Stimulated activated CD4-positive, alpha-beta T cell treated with anti-CD3 and anti-CD28 coated beads, Interleukin-1b, Interleukin-23, amount 100 ng/mL, for 24 hours (primary cell): ENCODE measurements around the gene EME1.

Source experiments
- DNase-seq, 4 experiments: peaks; one replicate each; pipeline ENCODE4 v3.0.0-alpha.2; 2020; ENCODE audit warnings: low read depth in 4 of 4, low spot score in 1 of 4

The EME1 gene

DNA sequence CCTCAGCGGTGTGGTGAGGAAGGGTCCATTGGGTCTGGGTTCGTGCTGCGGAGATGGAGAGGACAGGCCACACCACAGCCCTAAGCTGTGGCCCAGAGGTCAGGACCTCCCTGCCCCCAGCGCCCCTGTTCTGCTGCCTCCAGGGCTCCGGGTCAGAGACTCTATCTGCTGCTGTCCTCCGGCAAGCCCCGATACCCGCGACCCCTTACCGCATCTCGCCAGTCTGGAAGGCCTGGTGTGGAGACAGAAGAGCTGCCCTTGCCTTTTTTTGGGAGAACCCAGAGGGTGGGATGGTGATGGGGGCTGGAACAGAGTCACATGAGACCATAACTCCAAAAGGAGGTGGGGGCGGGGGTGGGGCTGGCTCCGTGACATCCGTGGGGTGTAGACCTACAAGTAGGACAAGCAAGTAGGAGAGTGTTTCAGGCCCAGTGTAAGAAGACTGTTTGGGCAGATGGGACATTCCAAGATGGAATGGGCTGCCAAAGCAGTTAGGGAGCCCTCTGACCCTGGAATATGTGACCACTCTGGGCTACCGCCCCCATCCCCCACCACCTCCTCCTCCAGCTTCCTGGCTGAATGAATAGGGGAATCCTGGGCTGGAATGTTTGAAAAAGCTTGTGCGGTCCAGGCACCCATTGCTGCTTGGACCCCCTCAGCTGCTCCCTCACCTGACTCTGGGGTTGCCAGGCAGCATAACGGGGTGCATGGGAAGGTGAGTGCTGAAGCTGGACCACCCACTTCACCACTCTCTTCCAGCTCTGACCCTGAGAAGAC lies 25.7 kb upstream of the EME1 start:
- DNase-seq, result no peak

- no peak for DNase-seq
Observed at GRCh38 chr17:50347894-50348291, 25.1 kb upstream of the EME1 start.

- no peak for DNase-seq
Observed at GRCh38 chr17:50348522-50349242, 24.3 kb upstream of the EME1 start.

DNA sequence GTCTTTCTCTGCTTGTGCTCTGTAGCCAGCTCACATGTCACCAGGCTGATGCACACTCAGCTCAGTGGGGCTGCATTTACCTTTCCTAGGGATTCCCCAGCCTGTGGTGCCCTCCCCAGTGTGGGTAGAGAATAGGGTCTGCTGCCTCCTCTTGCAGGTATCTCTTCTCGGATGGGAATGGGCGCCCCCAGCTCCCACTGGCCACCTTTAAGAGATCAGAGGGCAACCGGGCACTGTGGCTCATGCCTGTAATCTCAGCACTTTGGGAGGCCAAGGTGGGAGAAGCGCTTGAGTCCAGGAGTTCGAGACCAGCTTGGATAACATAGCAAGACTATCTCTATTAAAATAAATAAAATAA lies 23.8 kb upstream of the EME1 start:
- no peak for DNase-seq

DNA sequence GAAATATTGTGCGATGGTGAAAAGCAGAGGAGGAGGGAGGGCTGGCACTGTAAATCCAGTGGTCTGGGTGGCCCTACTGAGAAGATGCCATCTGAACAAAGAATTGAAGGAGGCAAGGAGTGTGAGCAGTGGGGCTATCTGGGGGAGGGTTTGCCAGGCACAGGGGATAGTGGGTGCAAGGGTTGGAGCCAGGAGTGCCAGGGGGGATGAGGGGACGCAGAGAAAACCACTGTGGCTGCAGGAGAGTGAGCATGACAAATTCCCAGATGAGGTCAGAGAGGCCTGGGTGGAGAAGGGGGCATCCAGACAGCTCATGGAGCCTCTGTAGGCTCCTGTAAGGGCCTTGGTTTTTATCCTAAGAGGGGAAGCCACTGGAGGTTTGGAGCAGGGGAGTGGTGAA lies 22.3 kb upstream of the EME1 start:
- no peak for DNase-seq

GRCh38 chr17:50352072-50352692 lies 20.8 kb upstream of the EME1 start:
- no peak for DNase-seq

DNA sequence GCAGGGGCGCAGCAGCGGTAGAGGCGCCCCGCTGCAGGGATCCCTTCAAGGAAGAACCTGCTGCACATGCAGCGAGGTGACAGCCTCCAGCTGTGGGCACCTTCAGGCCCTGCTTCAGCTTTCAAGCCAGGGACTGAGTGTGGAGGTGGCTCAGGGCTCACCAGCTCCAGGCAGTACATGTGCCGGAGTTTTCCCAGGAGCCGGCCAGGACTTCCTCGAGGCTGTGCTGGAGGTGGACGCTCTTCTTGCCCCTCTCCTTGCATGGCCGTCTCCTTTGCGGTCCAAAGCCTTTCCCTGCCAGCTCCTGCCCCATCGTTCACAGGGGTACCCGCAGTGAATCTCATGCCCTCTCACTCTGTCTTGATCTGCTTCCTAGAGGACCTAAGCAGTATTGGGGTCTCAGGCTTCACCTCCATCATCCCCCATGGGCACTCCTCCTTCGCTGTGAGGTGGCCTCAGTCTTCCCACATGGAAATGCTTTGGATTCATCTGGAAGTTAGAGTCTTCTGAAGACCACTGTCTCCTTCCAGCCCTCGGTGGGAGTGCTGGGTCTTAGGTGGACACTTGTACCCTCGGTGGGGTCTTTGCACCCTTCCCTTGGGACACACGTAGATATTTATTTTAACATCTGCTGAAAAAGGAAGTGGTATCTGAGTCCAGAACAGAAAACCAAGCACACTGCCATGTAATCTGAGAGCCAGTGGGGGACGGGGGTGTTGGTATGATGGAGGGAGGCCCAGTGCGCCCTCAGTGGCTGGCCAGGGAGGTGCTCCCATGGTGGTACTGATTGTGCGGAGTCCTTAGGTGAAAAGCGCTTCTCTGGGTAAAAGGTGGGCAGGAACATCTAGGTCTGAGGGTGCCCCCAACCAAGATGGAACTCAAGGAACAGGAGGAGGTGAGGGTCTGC lies 20.1 kb upstream of the EME1 start:
- DNase-seq, result no peak

GRCh38 chr17:50353600-50354195 lies 19.3 kb upstream of the EME1 start:
- no peak for DNase-seq

GRCh38 chr17:50354198-50354597 lies 18.8 kb upstream of the EME1 start:
- no peak for DNase-seq

DNA sequence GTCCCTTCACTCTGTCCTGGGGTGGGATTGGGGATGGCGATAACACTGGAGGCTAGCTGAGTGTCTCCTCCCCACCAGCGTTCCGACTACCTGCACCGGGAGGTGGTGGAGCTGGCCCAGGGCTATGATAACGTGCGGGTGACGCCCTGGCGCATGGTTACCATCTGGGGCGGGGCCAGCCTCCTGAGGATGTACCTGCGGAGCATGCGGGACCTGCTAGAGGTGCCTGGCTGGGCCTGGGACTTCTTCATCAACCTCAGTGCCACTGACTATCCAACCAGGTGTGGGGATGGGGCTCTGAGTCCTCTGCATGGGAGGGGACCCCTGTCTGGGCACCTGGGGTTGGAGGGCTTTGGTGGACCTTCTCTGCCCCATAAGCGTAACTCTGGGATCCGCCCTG lies 18.3 kb upstream of the EME1 start:
- DNase-seq, result no peak

DNA sequence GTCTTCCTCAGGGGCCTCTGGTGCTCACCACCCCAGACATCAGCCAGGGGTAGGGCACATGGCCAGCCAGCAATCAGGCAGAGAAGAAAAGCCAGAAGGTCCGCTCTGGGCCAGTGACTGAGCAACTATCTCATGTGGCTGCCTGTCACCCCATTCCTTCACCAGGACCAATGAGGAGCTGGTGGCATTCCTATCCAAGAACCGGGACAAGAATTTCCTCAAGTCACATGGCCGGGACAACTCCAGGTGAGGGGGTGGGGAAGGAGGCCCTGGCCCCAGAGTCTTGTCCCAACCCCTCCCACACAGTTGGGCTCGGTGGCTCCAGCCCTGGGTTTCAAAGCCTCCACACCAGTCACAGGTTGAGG lies 17.7 kb upstream of the EME1 start:
- no peak for DNase-seq

- DNase-seq, result no peak
Observed at GRCh38 chr17:50355701-50356341, 17.2 kb upstream of the EME1 start.

DNA sequence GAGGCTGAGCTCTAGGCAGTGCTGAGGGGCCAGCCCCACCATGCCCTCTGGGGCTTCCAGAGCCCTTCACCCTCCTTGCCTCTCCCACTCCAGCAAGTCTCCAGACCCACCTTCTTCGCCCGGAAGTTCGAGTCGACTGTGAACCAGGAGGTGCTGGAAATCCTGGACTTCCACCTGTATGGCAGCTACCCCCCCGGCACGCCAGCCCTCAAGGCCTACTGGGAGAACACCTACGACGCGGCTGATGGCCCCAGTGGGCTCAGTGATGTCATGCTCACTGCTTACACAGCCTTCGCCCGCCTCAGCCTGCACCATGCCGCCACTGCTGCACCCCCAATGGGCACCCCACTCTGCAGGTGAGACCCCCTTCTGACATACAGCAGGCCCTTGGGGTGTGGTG lies 16.6 kb upstream of the EME1 start:
- no peak for DNase-seq

DNA sequence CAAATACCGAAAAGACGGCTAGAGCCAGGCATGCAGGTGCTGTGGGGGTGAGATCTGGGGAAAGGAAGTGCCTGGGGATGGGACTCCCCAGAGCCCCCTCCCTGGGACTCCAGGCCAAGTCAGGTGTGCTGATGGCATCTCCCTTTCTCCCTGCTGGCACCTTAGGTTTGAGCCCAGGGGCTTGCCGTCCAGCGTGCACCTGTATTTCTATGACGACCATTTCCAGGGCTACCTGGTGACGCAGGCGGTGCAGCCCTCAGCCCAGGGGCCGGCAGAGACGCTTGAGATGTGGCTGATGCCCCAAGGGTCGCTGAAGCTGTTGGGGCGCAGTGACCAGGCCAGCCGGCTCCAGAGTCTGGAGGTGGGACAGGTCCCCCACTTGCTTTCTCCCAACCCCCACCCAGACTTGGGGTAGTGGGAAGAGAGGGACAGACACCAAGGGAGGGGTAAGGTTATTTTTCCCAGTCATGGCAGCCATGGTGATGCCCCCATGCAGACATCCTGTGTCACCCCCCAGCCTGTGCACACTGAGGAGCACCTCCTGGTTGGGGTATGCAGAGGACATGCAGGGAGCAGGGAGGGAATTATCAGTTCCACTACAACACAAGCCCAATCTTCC lies 16.0 kb upstream of the EME1 start:
- DNase-seq, result no peak

DNA sequence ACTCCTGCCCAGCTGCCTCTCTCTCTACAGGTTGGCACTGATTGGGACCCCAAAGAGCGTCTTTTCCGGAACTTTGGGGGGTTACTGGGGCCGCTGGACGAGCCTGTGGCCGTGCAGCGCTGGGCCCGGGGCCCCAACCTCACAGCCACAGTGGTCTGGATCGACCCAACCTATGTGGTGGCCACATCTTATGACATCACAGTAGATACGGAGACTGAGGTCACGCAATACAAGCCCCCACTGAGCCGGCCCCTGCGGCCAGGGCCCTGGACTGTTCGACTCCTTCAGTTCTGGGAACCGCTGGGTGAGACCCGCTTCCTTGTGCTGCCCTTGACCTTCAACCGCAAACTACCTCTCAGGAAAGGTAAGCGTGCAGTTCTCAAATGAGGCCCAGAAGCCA lies 14.9 kb upstream of the EME1 start:
- DNase-seq, result no peak

- DNase-seq, result no peak
Observed at GRCh38 chr17:50359005-50359699, 13.9 kb upstream of the EME1 start.

DNA sequence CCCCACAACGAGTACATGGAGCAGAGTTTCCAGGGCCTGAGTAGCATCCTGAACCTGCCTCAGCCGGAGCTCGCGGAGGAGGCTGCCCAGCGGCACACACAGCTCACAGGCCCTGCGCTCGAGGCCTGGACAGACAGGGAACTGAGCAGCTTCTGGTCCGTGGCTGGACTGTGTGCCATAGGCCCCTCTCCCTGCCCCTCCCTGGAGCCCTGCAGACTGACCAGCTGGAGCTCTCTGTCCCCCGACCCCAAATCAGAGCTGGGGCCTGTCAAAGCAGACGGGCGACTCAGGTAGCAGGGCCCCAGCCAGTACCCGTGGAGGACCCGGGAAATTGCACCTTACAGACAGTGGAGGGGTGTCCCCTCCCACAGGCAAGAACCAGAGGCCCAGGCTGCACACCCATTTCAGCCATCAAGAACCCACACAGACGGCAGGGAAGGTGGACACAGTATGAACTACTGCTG lies 13.0 kb upstream of the EME1 start:
- no peak for DNase-seq

- DNase-seq, result no peak
Observed at GRCh38 chr17:50360486-50361115, 12.4 kb upstream of the EME1 start.
